Natural killer cell (primary cell): ENCODE results near the gene ITPKC. TPM values are rescaled to one million over a fixed set of nuclear protein-coding genes. Genes with fewer than 3 reads are reported as not detected.
A peak's percentile ranks its signal among the peaks of the same experiment; 100 is the strongest.

Source experiments
- ATAC-seq, 3 donors: fragments of 150-1000 bp in 2 of 3; fragments of 200-7000 bp in 1 of 3; cut with Tn5 transposase; 1 replicate in 1 of 3; 2 replicates in 2 of 3; pipeline ENCODE4 v1.10.0; 2021; ENCODE audit warnings: mild to moderate bottlenecking in 2 of 3, moderate library complexity in 2 of 3
- DNase-seq, 2 donors: peaks; one replicate each; pipeline versions ENCODE4 v3.0.0 to v3.0.0-alpha.2; 2013 to 2021; ENCODE audit warnings: mixed read lengths in 1 of 2
- H3K27ac ChIP-seq: one replicate; pipeline ENCODE4 v1.5.1; 2013; ENCODE audit warnings: mild to moderate bottlenecking, low read length
- H3K27me3 ChIP-seq: one replicate; pipeline ENCODE4 v1.6.1; 2013; ENCODE audit warnings: low read length; ENCODE audit not compliant: control insufficient read depth, insufficient read depth
- H3K36me3 ChIP-seq: one replicate; pipeline ENCODE4 v1.6.1; 2013; ENCODE audit warnings: low read length; ENCODE audit not compliant: control insufficient read depth, insufficient read depth
- H3K4me1 ChIP-seq: one replicate; pipeline ENCODE4 v1.6.1; 2013; ENCODE audit warnings: low read length; ENCODE audit not compliant: control insufficient read depth, insufficient read depth
- H3K4me3 ChIP-seq: one replicate; pipeline ENCODE4 v1.5.1; 2013; ENCODE audit warnings: low read length
- H3K9me3 ChIP-seq: one replicate; pipeline ENCODE4 v1.6.1; 2013; ENCODE audit warnings: low read length; ENCODE audit not compliant: control insufficient read depth, insufficient read depth
- H3K27ac Mint-ChIP-seq, 2 donors: one replicate each; pipeline ENCODE4 v1.8.0; 2022; ENCODE audit warnings: mild to moderate bottlenecking in 2 of 2, mixed read lengths in 2 of 2, moderate library complexity in 1 of 2
- H3K27me3 Mint-ChIP-seq, 2 donors: one replicate each; pipeline ENCODE4 v1.8.0; 2022; ENCODE audit warnings: low read depth in 2 of 2, mixed read lengths in 2 of 2
- H3K36me3 Mint-ChIP-seq: one replicate; pipeline ENCODE4 v1.8.0; 2022; ENCODE audit warnings: mixed read lengths
- H3K4me1 Mint-ChIP-seq, 2 donors: one replicate each; pipeline ENCODE4 v1.8.0; 2022; ENCODE audit warnings: mixed read lengths in 2 of 2
- H3K4me3 Mint-ChIP-seq: one replicate; pipeline ENCODE4 v1.8.0; 2022; ENCODE audit warnings: mild to moderate bottlenecking, moderate library complexity, mixed read lengths
- H3K9me3 Mint-ChIP-seq, 2 donors: one replicate each; pipeline ENCODE4 v1.8.0; 2022; ENCODE audit warnings: mixed read lengths in 2 of 2
- WGBS: methylation state at CpG from one replicate; pipeline ENCODE4 v1.1.7; 2013; ENCODE audit warnings: missing lambda C conversion rate; ENCODE audit not compliant: insufficient coverage; 5-methylcytosine and 5-hydroxymethylcytosine counted together
- intact Hi-C: fragments of 100-400 bp; cut with micrococcal nuclease; formaldehyde crosslinking; loops from one replicate; pipeline ENCODE4 v1.14.2; 2022
- total RNA-seq, 4 donors: library from RNA; stranded (reverse); fragments of 120-200 nt in 1 of 4; gene quantifications; one replicate each; pipeline versions ENCODE4 v1.2.3 to v1.2.4, GENCODE V29; 2013 to 2022
- TF ChIP-seq, protein P1 (sequence below): fragments of 200-600 bp; IDR thresholded peaks from one replicate; pipeline ENCODE4 v1.8.0; 2022; ENCODE audit warnings: antibody characterized with exemption

Gene ITPKC
- total RNA-seq, 3 donors from 2014 or later (not counting 1 experiment from before 2014, with no cell fraction given), result 8.7 to 11.1 (median 11.0) TPM

DNA sequence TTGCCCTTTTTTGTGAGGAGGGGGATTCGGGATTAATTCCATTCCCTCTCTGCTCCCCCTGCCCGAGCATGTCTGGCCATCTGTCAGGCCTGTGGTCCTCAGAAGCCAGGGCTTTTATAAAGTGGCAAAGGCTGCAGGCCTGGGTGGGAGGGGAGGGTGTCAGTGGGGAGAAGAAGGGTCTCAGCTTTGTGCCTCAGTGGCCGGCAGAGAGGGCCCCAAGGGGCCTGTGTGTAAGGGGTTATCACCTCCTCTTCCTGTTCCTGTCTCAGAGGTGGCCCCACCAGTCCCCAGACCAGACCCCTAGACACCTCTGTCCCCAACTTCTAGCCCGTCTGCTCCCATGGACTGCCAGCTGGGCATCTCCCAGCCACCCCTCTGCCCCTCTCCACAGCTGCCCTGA, 23.0 kb upstream of the ITPKC start:
- no peaks in the 10 kb centered on the region for H3K27me3 Mint-ChIP-seq
- H3K36me3 ChIP-seq, result peaks cover 2% of the 10 kb centered on the region
- intact Hi-C loops, result no loop called here
- TF ChIP-seq, protein P1, sequence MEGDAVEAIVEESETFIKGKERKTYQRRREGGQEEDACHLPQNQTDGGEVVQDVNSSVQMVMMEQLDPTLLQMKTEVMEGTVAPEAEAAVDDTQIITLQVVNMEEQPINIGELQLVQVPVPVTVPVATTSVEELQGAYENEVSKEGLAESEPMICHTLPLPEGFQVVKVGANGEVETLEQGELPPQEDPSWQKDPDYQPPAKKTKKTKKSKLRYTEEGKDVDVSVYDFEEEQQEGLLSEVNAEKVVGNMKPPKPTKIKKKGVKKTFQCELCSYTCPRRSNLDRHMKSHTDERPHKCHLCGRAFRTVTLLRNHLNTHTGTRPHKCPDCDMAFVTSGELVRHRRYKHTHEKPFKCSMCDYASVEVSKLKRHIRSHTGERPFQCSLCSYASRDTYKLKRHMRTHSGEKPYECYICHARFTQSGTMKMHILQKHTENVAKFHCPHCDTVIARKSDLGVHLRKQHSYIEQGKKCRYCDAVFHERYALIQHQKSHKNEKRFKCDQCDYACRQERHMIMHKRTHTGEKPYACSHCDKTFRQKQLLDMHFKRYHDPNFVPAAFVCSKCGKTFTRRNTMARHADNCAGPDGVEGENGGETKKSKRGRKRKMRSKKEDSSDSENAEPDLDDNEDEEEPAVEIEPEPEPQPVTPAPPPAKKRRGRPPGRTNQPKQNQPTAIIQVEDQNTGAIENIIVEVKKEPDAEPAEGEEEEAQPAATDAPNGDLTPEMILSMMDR, result no peak
- peaks cover 22% of the 10 kb centered on the region for H3K4me1 ChIP-seq
- peaks cover 0 to 6% of the 10 kb centered on the region in 2 donors for H3K4me1 Mint-ChIP-seq
- DNase-seq (no peak), ATAC-seq (no peak)
- no peaks in the 10 kb centered on the region for H3K36me3 Mint-ChIP-seq
- H3K4me3 ChIP-seq, result no peak overlapping the region
- 80% methylated on average over 1 of the region's 4 CpGs for WGBS
- no peaks in the 10 kb centered on the region for H3K9me3 Mint-ChIP-seq
- H3K27me3 ChIP-seq, result no peaks in the 10 kb centered on the region
- no peaks in the 10 kb centered on the region for H3K9me3 ChIP-seq
- no peak overlapping the region for H3K4me3 Mint-ChIP-seq
- H3K27ac ChIP-seq, result no peak overlapping the region
- H3K27ac Mint-ChIP-seq, result peak overlapping the region in 1 of 2 donors; percentile 69

DNA sequence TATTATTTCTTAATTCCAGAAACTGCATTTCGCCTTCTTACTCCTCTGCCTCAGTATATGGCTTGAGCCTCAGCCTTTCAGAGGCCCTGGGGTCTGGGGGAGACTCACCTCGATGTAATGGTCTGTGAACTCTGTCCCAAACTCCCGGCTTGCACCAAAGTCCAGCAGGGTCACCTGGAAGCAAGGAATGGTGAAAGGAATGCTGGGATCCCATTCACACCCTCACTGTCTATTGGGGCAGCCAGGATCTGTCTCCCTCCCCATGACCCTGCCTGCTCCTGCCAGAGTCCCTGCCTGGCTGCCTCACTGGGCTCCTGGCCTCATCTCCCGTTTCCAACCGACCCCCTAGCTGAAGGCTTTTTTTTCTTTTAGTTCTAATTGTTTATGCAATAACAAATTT, 21.0 kb upstream of the ITPKC start:
- TF ChIP-seq, protein P1, result no peak
- Histone ChIP-seq H3K27me3 (no peaks in the 10 kb centered on the region), H3K4me1 (peaks cover 7% of the 10 kb centered on the region), H3K36me3 (peaks cover 6% of the 10 kb centered on the region), H3K27ac (no peak overlapping the region), H3K9me3 (no peaks in the 10 kb centered on the region), H3K4me3 (no peak overlapping the region)
- Mint-ChIP-seq H3K27ac (no peak overlapping the region), H3K36me3 (peaks cover 4% of the 10 kb centered on the region), H3K27me3 (no peaks in the 10 kb centered on the region), H3K9me3 (no peaks in the 10 kb centered on the region), H3K4me1 (peaks cover 0 to 2% of the 10 kb centered on the region in 2 donors), H3K4me3 (no peak overlapping the region)
- DNase-seq, result no peak
- WGBS, result 99% methylated on average over 5 of the region's 5 CpGs
- intact Hi-C loops, result no loop called here
- ATAC-seq, result no peak

- H3K9me3 Mint-ChIP-seq, result no peaks in the 10 kb centered on the region
- H3K36me3 Mint-ChIP-seq, result peaks cover 7% of the 10 kb centered on the region
- no peaks in the 10 kb centered on the region for H3K4me1 Mint-ChIP-seq
- Histone ChIP-seq H3K4me3 (no peak overlapping the region), H3K4me1 (no peaks in the 10 kb centered on the region), H3K27me3 (no peaks in the 10 kb centered on the region), H3K27ac (no peak overlapping the region), H3K9me3 (no peaks in the 10 kb centered on the region), H3K36me3 (peaks cover 14% of the 10 kb centered on the region)
- TF ChIP-seq, protein P1, result no peak
- 93% methylated on average over 6 of the region's 6 CpGs for WGBS
- no peak for ATAC-seq
- H3K27me3 Mint-ChIP-seq, result no peaks in the 10 kb centered on the region
- DNase-seq, result no peak
- no peak overlapping the region for H3K27ac Mint-ChIP-seq
- intact Hi-C loops, result no loop called here
- H3K4me3 Mint-ChIP-seq, result no peak overlapping the region
Measured at GRCh38 chr19:40697007-40697406, 19.9 kb upstream of the ITPKC start.

DNA sequence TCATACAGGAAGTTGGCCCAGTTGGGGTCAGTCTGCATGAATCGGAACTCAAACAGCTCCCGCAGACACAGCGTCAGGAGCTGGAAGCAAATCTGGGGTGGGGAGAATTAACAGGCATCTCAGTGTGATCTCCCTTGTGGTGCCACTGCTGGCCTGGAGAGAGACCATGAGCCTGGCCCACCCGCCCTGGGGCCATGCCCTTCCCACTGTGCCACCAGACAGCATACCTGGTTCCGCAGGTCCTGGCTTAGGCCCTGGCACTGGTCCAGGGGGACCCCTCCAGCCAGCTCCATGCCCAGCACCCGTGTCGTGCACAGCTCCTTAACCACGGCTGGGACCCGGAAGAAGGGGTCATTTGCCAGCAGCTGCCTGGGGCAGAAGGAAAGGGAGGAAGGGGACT, 16.8 kb upstream of the ITPKC start:
- peaks cover 0 to 6% of the 10 kb centered on the region in 2 donors for H3K4me1 Mint-ChIP-seq
- no peak overlapping the region for H3K27ac ChIP-seq
- no peak overlapping the region for H3K4me3 ChIP-seq
- no peaks in the 10 kb centered on the region for H3K27me3 ChIP-seq
- no peaks in the 10 kb centered on the region for H3K9me3 Mint-ChIP-seq
- intact Hi-C loops, result no loop called here
- peaks cover 7% of the 10 kb centered on the region for H3K36me3 Mint-ChIP-seq
- TF ChIP-seq, protein P1, result no peak
- H3K36me3 ChIP-seq, result peaks cover 40% of the 10 kb centered on the region
- H3K4me3 Mint-ChIP-seq, result no peak overlapping the region
- H3K27ac Mint-ChIP-seq, result no peak overlapping the region
- no peaks in the 10 kb centered on the region for H3K27me3 Mint-ChIP-seq
- H3K4me1 ChIP-seq, result no peaks in the 10 kb centered on the region
- no peaks in the 10 kb centered on the region for H3K9me3 ChIP-seq
- 94% methylated on average over 9 of the region's 9 CpGs for WGBS
- DNase-seq (no peak), ATAC-seq (no peak)
